Natural killer cell treated with Interleukin-12 subunit alpha and Interleukin-12 subunit beta and Interleukin-15 and Interleukin-18, amount 100 ng/mL, for 72 hours (primary cell): Measurements from ENCODE around the gene LARGE2. TPM values are rescaled to one million over a fixed set of nuclear protein-coding genes. Genes with fewer than 3 reads are reported as not detected.
A peak's percentile ranks its signal among the peaks of the same experiment; 100 is the strongest.

Experiments used
- ATAC-seq, 2 donors: fragments of 150-1000 bp; cut with Tn5 transposase in 1 of 2; sonication (Bioruptor Pico), chemical (Tn5 transposase) in 1 of 2; 2 replicates each; pipeline ENCODE4 v1.10.0; 2021
- DNase-seq: peaks from one replicate; pipeline ENCODE4 v3.0.0; 2022; ENCODE audit warnings: low spot score
- H3K27ac Mint-ChIP-seq, 2 donors: 1 replicate in 1 of 2; 2 replicates in 1 of 2; pipeline ENCODE4 v1.8.0; 2022; ENCODE audit warnings: mixed read lengths in 2 of 2, mild to moderate bottlenecking in 1 of 2, moderate library complexity in 1 of 2
- H3K27me3 Mint-ChIP-seq, 2 donors: 1 replicate in 1 of 2; 2 replicates in 1 of 2; pipeline ENCODE4 v1.8.0; 2022; ENCODE audit warnings: mixed read lengths in 2 of 2
- H3K36me3 Mint-ChIP-seq: one replicate; pipeline ENCODE4 v1.8.0; 2022; ENCODE audit warnings: mixed read lengths
- H3K4me1 Mint-ChIP-seq, 2 donors: 1 replicate in 1 of 2; 2 replicates in 1 of 2; pipeline ENCODE4 v1.8.0; 2022; ENCODE audit warnings: low read depth in 2 of 2, mixed read lengths in 2 of 2, mild to moderate bottlenecking in 1 of 2
- H3K4me3 Mint-ChIP-seq: one replicate; pipeline ENCODE4 v1.8.0; 2022; ENCODE audit warnings: mixed read lengths
- H3K9me3 Mint-ChIP-seq: 2 replicates; pipeline ENCODE4 v1.8.0; 2022; ENCODE audit warnings: mixed read lengths
- total RNA-seq, 2 donors: library from RNA; stranded (reverse); gene quantifications; one replicate each; pipeline ENCODE4 v1.2.3, GENCODE V29; 2022

The LARGE2 gene
- 1 to 10 TPM in 1 of 2 donors, not detected in 1; 2.0 TPM for total RNA-seq

DNA sequence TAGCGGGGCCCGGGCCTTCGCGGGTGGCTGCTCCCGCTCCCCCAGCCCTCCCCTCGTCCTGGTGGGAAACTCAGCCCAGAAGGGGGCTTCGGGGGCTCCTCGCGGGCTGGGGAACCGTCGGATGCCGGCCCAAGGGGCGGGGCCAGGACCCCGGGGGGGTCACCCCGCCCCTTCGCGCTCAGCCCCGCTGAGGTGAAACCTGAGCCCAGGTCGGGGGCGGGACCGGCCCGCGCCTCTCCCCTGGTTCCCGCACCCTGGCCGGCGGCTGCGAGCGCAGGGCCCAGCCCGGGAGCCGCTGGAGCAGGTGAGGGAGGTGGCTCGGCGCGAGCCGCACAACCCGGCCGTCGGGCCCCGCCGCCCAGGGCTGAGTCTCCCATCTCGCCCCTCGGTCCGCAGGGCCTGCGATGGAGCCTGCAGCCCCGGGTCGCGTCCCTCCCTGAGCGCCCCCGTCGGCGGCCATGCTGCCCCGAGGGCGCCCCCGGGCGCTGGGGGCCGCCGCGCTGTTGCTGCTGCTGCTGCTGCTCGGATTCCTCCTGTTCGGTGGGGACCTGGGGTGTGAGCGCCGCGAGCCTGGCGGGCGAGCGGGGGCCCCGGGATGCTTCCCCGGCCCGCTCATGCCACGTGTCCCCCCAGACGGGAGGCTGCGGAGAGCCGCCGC is at the start of gene LARGE2:
TSS of gene LARGE2 (plus strand) at position 232 of the 658 bp plus-strand sequence. CDS start at position 459, 227 bp downstream.
- Mint-ChIP-seq H3K36me3 (no peaks in the 10 kb centered on the region), H3K9me3 (no peaks in the 10 kb centered on the region), H3K27ac (peak within 1 kb of the TSS in 1 of 2 donors; percentile 68), H3K27me3 (peaks cover 7 to 10% of the 10 kb centered on the region in 2 donors), H3K4me3 (peak within 1 kb of the TSS; percentile 65), H3K4me1 (peaks cover 8 to 25% of the 10 kb centered on the region in 2 donors)
- DNase-seq (no peak), ATAC-seq (no peak)

DNA sequence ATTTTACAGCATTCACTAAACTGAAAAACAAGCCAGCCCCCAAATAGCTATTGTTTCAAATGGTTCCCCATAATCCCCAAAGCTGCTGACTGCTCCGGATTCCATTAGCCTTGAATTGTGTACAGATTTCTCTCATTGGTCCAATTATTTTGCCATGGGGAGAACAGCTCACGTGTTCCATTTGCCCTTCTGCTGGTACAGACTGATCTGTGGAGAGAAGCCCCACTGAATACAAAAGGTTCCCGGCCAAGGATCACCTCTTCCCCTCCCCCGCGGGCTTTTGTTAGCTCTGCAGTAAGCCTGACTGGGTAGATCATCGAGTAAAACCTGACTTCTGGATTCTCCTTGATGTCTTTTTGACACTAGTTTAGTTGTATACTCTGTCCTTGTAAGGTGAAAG is 46.1 kb upstream of the LARGE2 start:
- Mint-ChIP-seq H3K27ac (no peak overlapping the region), H3K4me3 (no peak overlapping the region), H3K4me1 (peaks cover 0 to 3% of the 10 kb centered on the region in 2 donors), H3K36me3 (peaks cover 17% of the 10 kb centered on the region), H3K27me3 (no peaks in the 10 kb centered on the region), H3K9me3 (no peaks in the 10 kb centered on the region)
- no peak for ATAC-seq
- DNase-seq, result peak; percentile 23

DNA sequence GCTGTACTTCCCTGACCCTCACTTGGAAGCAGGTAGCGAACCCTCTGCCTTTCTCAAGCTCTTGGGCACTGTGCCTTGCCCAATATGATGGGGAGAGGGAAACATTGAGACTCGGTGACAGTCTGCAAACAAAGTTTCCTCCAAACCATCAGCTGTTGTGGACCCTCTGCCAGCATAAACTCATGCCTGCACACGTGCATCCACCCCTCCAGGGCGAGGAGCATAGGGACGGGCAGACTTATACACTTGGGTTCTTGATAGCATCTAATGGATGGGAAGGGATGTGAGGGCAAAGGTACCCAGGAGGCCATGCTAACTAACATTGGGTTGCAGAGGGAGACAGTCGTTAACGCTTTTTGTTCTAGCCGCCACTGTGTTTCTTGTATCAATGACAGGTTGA is 45.2 kb upstream of the LARGE2 start:
- Mint-ChIP-seq H3K9me3 (no peaks in the 10 kb centered on the region), H3K4me3 (no peak overlapping the region), H3K27ac (no peak overlapping the region), H3K36me3 (peaks cover 17% of the 10 kb centered on the region), H3K27me3 (no peaks in the 10 kb centered on the region), H3K4me1 (peaks cover 0 to 3% of the 10 kb centered on the region in 2 donors)
- peak; percentile 50 for DNase-seq
- ATAC-seq, result no peak

DNA sequence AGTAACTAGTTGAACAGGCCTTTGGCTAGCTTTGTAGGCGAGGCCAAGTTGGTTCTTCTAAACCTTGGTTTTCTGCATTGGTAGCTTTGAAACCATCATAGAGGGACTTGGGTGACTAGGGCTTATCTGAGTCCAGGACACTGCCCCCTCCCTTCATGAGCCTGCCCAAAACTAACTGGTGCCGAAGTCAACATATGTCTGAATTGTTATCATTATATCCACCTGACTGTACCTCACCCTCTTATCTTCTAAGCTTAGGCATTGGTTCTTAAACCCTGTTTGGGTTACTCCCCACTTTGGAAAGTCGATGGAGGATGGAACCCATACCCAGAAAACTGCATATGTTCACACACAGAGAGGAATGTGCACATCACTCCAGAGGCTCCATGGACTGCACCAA is 44.6 kb upstream of the LARGE2 start:
- Mint-ChIP-seq H3K36me3 (peaks cover 17% of the 10 kb centered on the region), H3K4me1 (peaks cover 0 to 3% of the 10 kb centered on the region in 2 donors), H3K27me3 (no peaks in the 10 kb centered on the region), H3K4me3 (no peak overlapping the region), H3K27ac (no peak overlapping the region), H3K9me3 (no peaks in the 10 kb centered on the region)
- ATAC-seq, result no peak
- DNase-seq, result no peak

DNA sequence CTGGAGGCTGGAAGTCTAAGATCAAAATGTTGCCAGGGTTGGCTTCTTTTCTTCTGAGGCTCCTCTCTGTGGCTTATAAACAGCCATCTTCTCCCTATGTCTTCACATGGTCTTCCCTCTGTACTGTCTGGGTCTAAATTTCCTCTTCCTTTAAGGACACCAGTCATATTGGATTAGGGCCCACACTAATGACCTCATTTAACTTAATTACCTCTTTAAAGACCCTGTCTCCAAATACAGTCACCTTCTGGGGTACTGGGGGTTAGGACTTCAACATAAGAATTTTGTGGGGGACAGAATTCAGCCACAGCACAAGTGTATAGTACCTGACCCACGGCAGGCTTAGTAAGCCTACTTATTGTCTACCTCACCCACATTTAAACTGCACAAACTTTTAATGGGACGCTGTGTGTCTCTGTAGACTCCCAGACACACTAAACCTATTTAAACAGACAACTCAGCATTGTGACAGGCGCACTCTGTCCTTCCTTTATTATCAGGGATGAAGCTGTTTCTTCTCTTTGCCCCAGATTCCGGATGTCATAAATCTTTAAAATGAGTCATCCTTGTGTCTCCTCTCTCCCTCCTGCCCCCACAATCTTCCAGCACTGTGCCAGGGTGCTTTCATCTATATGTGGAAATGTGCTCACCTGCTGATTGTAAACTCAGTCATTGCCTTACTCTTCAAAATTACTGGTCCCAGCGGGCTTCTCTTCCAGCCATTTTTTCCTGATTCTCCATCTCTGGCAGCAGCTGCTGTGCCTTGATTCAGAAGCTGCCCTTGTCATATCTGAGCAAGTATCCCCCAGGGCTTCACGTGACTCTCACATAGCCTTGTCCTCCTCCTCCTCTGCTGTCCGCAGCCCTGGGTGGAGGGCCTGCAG is 42.4 kb upstream of the LARGE2 start:
- DNase-seq, result no peak
- Mint-ChIP-seq H3K27me3 (peaks cover 0 to 4% of the 10 kb centered on the region in 2 donors), H3K9me3 (no peaks in the 10 kb centered on the region), H3K4me1 (peaks cover 8 to 10% of the 10 kb centered on the region in 2 donors), H3K4me3 (no peak overlapping the region), H3K36me3 (peaks cover 10% of the 10 kb centered on the region), H3K27ac (no peak overlapping the region)
- no peak for ATAC-seq

DNA sequence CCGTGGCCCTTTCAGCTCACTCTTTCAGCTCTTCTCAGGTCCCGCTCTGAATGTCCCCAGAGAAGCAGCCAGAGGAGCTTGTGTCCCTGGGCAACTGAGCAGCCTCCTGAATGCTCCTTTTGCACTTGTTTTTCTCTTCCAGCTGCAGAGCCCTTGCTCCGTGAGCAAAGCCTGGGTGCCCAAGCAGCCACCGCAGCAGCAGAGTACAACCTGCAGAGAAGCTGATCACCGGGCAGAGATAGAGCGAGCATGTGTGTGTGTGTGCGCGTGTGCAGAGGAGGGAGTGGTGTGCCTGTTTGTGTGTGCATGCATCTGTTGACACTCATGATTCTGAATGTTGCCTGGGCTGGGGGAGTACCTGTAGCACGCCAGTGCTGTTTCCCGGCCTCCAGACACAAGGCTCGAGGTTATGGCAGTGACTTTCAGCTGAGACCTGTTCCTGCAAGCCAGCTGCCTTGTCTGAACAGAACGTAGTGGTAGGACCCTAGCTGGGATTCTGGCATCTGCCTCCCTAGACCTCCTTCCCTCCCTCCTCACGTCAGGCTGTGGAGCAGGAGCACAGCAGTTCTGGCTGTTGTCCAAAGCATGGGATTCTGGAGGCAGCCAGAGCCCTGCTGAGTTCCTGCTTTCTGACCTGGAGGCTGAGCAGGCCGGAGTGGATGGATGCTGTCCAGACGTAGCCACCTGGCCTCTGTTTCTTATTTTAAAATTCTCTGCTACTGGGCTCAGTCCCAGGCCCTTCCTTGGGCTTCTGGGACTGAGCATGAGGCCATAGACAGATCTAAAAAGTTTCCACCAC is 41.5 kb upstream of the LARGE2 start:
- no peaks in the 10 kb centered on the region for H3K9me3 Mint-ChIP-seq
- no peak overlapping the region for H3K27ac Mint-ChIP-seq
- peaks cover 0 to 4% of the 10 kb centered on the region in 2 donors for H3K27me3 Mint-ChIP-seq
- peaks cover 10% of the 10 kb centered on the region for H3K36me3 Mint-ChIP-seq
- ATAC-seq (no peak), DNase-seq (peak; percentile 31)
- no peak overlapping the region for H3K4me3 Mint-ChIP-seq
- H3K4me1 Mint-ChIP-seq, result peaks cover 11 to 13% of the 10 kb centered on the region in 2 donors

DNA sequence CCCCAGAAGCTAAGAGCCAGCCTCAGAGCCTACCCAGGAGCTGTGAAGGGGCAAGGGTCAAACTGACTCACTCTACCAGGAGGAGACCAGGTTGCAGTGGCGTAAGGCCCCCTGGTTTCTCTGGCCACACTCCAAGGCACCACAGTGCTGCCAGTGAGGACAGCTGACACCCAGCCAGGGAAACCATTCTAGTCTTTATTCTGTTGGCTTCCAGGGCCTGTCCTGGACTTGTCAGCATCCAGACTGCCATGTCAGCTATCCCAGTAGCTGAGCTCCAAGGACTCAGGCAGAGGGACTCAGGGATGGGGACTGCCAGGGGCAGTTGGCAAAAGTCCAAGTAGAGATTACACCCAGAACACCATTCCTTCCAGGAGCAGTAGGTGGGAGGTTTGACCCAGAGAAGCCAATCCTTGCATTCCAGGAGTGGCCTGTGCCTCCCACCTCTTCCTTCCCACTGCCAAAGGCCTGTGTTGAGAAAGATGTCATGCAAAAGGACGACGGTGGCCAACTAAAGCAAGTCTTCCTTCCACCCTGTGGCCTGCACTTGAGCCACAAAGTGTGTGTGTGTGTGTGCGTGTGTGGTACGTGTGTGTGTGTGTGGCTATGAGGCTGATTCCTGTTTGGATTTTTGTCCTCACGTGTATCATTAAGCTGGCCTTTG is 40.6 kb upstream of the LARGE2 start:
- H3K36me3 Mint-ChIP-seq, result peaks cover 10% of the 10 kb centered on the region
- no peak overlapping the region for H3K27ac Mint-ChIP-seq
- no peak for ATAC-seq
- no peak for DNase-seq
- no peak overlapping the region for H3K4me3 Mint-ChIP-seq
- H3K9me3 Mint-ChIP-seq, result no peaks in the 10 kb centered on the region
- H3K27me3 Mint-ChIP-seq, result peaks cover 0 to 4% of the 10 kb centered on the region in 2 donors
- H3K4me1 Mint-ChIP-seq, result peaks cover 11 to 13% of the 10 kb centered on the region in 2 donors

DNA sequence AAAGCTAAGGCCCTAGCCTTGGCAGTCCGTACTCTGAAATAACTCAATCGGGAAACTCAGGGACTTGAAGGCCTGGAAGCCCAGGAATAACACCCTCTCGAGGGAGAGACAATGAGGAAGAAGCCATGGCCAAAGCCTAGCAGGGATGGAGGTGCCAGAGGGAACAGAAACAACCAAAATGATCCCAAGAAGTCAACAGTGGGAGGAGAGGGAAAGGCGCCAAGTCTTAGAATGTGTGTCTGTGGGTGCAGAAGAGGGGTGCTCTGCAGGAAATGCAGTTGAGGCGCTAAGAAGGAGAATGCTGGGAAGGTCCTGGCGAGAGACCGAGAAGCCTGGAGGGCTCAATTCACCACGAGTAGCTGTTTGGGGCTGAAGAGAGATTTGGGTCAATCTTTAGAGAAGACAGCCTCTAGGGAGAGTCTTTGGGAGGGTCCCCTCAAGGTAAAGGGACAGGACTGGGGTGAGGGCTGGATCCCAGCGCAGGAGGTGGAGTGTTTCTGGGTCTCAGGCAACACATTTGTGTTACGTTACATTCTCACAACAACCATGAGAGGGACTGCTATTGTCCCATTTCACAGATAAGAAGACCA is 37.8 kb upstream of the LARGE2 start:
- H3K27ac Mint-ChIP-seq, result no peak overlapping the region
- DNase-seq, result peak; percentile 39
- no peak for ATAC-seq
- H3K36me3 Mint-ChIP-seq, result peaks cover 10% of the 10 kb centered on the region
- H3K4me3 Mint-ChIP-seq, result peak overlapping the region; percentile 63
- peaks cover 0 to 4% of the 10 kb centered on the region in 2 donors for H3K27me3 Mint-ChIP-seq
- H3K9me3 Mint-ChIP-seq, result no peaks in the 10 kb centered on the region
- peaks cover 11 to 13% of the 10 kb centered on the region in 2 donors for H3K4me1 Mint-ChIP-seq

DNA sequence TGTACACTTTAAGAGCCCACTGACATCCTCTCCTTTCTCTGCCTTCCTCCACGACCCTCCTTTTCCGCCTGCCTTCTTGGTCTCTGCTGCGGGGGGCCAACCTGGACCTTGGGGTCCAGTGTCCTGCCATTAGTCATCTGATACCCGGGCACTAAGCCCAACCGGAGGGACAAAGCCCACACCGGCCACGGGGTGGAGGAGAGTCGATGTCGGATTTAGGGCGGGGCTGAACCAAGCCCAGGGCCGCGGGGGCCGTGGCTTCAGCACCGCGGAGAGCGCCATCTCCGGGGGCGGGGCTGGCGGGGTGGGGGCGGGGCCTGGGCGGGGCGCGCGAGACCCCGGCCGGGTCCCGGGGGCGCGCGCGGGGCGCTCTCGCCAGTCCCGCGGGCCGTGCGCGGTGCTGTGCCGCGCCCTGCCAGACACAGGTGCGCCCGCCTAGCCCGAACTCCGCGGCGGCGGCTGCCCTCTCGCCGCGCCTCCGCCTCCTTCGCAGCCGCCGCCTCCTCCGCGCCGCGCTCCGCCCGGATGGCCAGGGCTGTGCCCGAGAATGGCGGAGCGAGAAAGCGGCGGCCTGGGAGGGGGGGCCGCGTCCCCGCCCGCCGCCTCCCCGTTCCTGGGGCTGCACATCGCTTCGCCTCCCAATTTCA is 37.1 kb upstream of the LARGE2 start, which contains the start of gene MAPK8IP1:
TSS of gene MAPK8IP1 (plus strand) at position 378 of the 647 bp plus-strand sequence. CDS start at position 548, 170 bp downstream.
- ATAC-seq (peak; percentile 87 to 90), DNase-seq (peak; percentile 69)
- Mint-ChIP-seq H3K9me3 (no peaks in the 10 kb centered on the region), H3K27me3 (peaks cover 0 to 4% of the 10 kb centered on the region in 2 donors), H3K36me3 (peaks cover 3% of the 10 kb centered on the region), H3K4me1 (peaks cover 11 to 13% of the 10 kb centered on the region in 2 donors), H3K4me3 (peak within 1 kb of the TSS; percentile 63), H3K27ac (no peak within 1 kb of the TSS)

DNA sequence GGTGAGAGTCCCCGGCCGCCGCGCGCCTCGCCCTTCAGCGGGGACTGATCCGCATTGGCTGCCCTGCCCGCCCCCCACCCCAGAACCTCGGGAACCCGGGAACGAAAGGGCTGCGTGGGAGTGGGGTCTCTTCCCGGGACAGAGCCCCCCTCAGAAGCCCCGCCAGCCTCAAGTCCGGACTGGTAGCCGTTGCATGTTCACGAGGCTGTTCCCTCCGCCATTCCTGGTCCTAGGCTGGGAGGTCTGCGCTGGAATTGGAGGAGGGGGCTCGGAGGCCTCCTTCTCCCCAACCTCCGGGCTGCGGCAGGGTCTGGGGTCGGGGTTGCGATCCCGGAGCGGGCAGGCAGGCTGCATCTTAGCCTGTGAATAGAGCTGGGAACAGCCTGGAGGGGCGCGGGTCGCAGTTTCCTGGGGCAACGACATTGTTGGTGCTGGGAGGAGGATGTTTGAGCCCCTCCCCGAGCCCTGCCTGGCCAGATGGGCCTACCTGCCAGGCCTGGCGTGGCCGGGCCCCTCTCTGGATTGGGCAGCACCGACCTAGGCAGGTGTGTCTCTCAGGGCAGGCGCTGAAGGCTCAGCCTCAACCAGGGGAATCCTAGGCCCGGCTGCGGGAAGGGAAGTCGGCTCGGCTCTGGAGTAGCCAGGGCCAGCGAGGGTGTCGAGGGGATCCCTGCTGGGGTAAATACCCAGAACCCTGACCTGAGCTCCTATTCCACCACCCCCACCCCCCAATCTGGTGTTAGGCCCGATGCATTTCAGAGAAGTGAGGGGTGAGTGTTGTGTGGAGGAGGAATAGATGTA is 36.3 kb upstream of the LARGE2 start:
- Mint-ChIP-seq H3K27me3 (peaks cover 0 to 4% of the 10 kb centered on the region in 2 donors), H3K9me3 (no peaks in the 10 kb centered on the region), H3K4me3 (no peak overlapping the region), H3K27ac (no peak overlapping the region), H3K36me3 (no peaks in the 10 kb centered on the region), H3K4me1 (peaks cover 11 to 13% of the 10 kb centered on the region in 2 donors)
- DNase-seq (peak; percentile 55), ATAC-seq (no peak)

DNA sequence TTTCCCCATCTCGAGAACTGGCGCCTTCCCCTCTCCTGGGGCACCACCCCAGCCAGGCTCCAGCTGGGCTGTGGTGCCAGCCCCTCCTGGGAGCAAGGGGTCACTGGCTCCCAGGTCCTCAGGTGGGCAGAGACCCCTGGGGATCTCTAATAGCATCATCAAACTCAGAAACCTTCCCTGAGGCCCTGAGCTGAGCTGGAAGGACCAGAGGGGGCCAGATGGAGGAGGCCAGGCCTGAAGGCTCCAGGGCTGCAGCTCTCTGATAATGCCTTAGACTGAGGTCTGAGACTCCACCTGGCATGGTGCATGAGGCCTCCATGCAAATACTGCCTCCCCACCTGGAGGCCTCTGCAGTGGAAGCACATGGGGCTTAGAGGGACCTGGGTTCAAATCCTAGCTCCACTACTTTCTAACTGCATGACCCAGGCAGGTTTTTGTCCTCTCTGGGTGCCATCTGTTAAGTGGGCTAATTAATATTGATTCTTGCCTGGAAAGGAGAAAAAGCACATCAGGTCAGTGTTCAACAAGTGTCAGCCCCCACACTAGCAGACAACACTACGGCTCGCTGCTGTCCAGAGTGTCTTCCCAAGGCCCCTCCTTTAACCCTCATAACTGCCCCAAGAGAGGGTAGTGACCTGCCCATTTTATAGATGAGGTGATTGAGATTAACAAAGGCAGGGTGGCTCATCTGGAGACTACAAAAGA is 35.5 kb upstream of the LARGE2 start:
- no peak overlapping the region for H3K27ac Mint-ChIP-seq
- peaks cover 0 to 4% of the 10 kb centered on the region in 2 donors for H3K27me3 Mint-ChIP-seq
- no peak overlapping the region for H3K4me3 Mint-ChIP-seq

More for the DNA sequence above, 35.5 kb upstream of the LARGE2 start:
- no peaks in the 10 kb centered on the region for H3K9me3 Mint-ChIP-seq
- DNase-seq (peak; percentile 48), ATAC-seq (no peak)
- peaks cover 11 to 13% of the 10 kb centered on the region in 2 donors for H3K4me1 Mint-ChIP-seq
- H3K36me3 Mint-ChIP-seq, result no peaks in the 10 kb centered on the region
